ENCODE results near the gene RIPOR2. TPM values are rescaled to one million over a fixed set of nuclear protein-coding genes. Genes with fewer than 3 reads are reported as not detected.

Gene RIPOR2
- total and polyA plus RNA-seq, 7 experiments from 2014 or later: 246 to 813 (median 532) TPM

DNA sequence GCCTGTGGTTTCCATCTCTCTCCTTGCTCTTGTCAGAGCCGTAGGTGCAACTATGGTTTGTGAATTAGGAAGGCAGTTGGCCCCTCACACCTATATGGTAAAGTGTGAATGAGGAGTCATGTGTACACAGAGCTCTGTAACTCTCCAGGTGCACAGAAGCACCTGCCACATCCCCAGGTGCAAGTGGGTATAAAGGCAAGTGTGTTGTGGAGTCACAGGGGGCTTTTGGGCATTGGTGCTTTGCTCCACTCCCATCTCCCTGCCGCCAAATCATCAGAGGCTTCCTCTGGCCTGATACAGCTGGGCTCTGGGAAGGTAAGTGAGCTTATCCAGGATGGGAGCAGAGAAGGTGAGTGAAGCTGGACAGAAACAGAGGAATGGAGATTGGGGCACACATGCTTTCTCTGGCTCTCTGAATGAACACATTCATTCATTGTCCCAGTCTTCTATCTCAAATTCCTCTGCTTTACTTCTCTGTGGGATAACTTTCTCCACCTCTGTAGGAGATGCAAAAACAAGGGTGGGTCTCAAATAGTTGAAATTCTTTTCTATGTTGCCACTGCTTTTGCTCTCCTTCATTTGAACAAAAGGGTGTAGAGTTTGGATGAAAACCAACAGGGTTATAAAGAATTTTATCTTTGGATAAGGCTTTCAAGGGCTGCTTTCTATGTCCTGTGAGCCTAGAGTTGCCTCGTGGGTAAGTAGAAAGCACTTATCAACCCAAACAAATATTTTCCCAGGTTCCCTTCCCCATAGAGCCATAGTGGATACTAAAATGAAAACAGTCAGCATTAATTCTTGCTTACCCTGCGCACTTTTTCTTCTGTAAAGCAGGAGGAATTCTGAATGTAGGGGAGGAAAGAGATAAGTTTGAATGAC, 45.0 kb upstream of the RIPOR2 start:
- Histone ChIP-seq H3K4me1 (ENCODE audit: control insufficient read depth in 2 of 2, insufficient read depth in 2 of 2, low read length in 2 of 2) (peaks cover 23% of the 10 kb centered on the region in 2 donors), H3K27ac (ENCODE audit: low read depth, low read length) (no peak overlapping the region), H3K4me3 (ENCODE audit: low read length) (no peak overlapping the region), H3K9me3 (ENCODE audit: control insufficient read depth in 2 of 3, low read length in 3 of 3) (no peaks in the 10 kb centered on the region), H3K27me3 (ENCODE audit: control insufficient read depth in 2 of 2, insufficient read depth in 2 of 2, low read length in 2 of 2) (no peaks in the 10 kb centered on the region), H3K36me3 (ENCODE audit: control insufficient read depth in 2 of 3, insufficient read depth in 3 of 3, low read length in 3 of 3) (no peaks in the 10 kb centered on the region)
- ATAC-seq (no peak), DNase-seq (no peak)
- H3K4me3 Mint-ChIP-seq: peak overlapping the region in 3 of 10 donors; percentile 21 to 36 (median 29)
- peaks cover 0 to 17% (median 0%) of the 10 kb centered on the region in 5 donors for H3K36me3 Mint-ChIP-seq
- peaks cover 32 to 83% (median 67%) of the 10 kb centered on the region in 7 donors for H3K4me1 Mint-ChIP-seq
- peak overlapping the region in 5 of 9 donors; percentile 13 to 80 (median 62) for H3K27ac Mint-ChIP-seq
- ChIA-PET CTCF (interaction anchor here (1.2 to 2.8 kb wide), 5 partner anchors 11 to 47 kb away, joined by 3 to 20 read pairs (median 4); partner anchors contain the start of gene RIPOR2), POLR2A (interaction anchor here (0.7 to 55.8 kb wide), 5 partner anchors 10 to 48 kb away, joined by 3 to 1138 read pairs (median 45); partner anchors contain the start of gene RIPOR2)
- peaks cover 0 to 4% (median 0%) of the 10 kb centered on the region in 11 donors for H3K9me3 Mint-ChIP-seq
- intact Hi-C loops (cut with micrococcal nuclease): no loop called here
- H3K27me3 Mint-ChIP-seq: no peaks in the 10 kb centered on the region

DNA sequence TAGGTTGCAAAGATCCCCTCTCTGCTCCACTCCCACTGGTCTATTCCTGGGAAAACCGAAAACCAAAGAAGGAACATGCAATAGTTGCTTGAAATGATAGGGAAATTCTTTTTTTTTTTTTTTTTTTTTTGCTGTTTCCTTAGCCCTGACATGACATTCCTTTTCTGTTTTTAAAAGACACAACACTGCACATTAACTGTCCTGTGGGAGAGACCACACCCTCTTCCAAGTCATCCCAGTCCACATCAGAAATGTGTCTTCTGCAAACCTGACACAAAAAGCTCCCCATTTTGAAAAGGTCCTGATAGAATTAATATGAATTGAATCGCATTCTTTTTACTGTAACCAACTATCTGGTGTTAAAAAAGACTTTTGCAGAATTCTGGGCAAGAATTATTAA, 43.4 kb upstream of the RIPOR2 start:
- Histone ChIP-seq H3K36me3 (ENCODE audit: control insufficient read depth in 2 of 3, insufficient read depth in 3 of 3, low read length in 3 of 3) (no peaks in the 10 kb centered on the region), H3K4me1 (ENCODE audit: control insufficient read depth in 2 of 2, insufficient read depth in 2 of 2, low read length in 2 of 2) (peaks cover 23 to 27% of the 10 kb centered on the region in 2 donors), H3K4me3 (ENCODE audit: low read length) (no peak overlapping the region), H3K27ac (ENCODE audit: low read depth, low read length) (no peak overlapping the region), H3K27me3 (ENCODE audit: control insufficient read depth in 2 of 2, insufficient read depth in 2 of 2, low read length in 2 of 2) (no peaks in the 10 kb centered on the region), H3K9me3 (ENCODE audit: control insufficient read depth in 2 of 3, low read length in 3 of 3) (no peaks in the 10 kb centered on the region)
- peaks cover 0 to 4% (median 0%) of the 10 kb centered on the region in 11 donors for H3K9me3 Mint-ChIP-seq
- peak overlapping the region in 1 of 10 donors; percentile 6 for H3K4me3 Mint-ChIP-seq
- ATAC-seq: no peak
- DNase-seq: no peak
- intact Hi-C loops (cut with micrococcal nuclease): no loop called here
- H3K27ac Mint-ChIP-seq: peak overlapping the region in 5 of 9 donors; percentile 6 to 29 (median 23)
- ChIA-PET POLR2A (interaction anchor here (1.3 to 55.8 kb wide), 4 partner anchors 9 to 46 kb away, joined by 5 to 1138 read pairs (median 389); partner anchors contain the start of gene RIPOR2), CTCF (interaction anchor here (1.8 to 2.1 kb wide), 2 partner anchors 12 to 43 kb away, joined by 3 to 20 read pairs; partner anchors contain the start of gene RIPOR2)
- peaks cover 0 to 17% (median 0%) of the 10 kb centered on the region in 5 donors for H3K36me3 Mint-ChIP-seq
- no peaks in the 10 kb centered on the region for H3K27me3 Mint-ChIP-seq
- H3K4me1 Mint-ChIP-seq: peaks cover 38 to 80% (median 69%) of the 10 kb centered on the region in 7 donors

DNA sequence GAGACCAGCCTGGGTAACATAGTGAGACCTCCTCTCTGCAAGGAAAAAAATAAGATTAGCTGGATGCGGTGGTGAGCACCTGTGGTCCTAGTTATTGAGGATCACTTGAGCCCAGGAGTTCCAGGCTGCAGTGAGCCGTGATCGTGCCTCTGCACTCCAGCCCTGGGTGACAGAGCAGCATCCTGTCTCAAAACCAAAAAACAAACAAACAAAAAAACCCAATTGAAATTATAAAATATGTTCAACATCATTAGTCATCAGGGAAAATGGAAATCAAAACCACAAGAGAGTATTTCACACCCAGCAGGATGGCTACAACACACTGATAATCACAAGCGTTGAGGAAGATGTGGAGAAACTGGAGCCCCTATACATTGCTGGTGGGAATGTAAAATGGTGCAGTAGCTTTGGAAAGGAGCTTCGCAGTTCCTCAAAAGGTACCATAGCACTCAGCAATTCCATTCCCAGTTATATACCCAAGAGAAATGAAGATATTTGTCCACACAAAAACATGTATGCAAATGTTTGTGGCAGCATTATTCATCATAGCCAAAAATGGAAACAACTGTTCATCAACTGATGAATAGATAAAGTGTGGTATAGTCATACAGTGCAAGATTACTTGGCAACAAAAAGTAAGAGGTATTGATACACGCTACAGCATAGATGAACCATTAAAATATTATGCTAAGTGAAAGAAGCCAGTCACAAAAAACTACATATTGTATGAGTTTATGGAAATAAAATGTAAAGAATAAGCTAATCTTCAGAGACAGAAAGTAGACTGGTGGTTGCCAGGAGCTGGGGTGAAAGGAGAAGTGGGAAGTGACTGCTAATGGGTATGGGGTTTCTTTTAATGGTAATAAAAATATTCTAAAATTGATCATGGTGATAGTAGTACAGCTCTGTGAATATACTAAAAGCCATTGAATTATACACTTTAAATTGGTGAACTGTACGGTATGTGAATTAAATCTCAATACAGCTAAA, 38.7 kb upstream of the RIPOR2 start:
- CTCF ChIA-PET: interaction anchor here (0.6 to 1.4 kb wide), 6 partner anchors 9 to 54 kb away, joined by 3 to 6 read pairs (median 4); no protein-coding TSS in a partner anchor
- POLR2A ChIA-PET: interaction anchor here (0.8 to 55.8 kb wide), 6 partner anchors 10 to 41 kb away, joined by 3 to 1484 read pairs (median 30); partner anchors contain the start of gene RIPOR2
- H3K4me3 ChIP-seq (ENCODE audit: low read length): peak overlapping the region; percentile 6
- no peak overlapping the region for H3K27ac ChIP-seq (ENCODE audit: low read depth, low read length)
- no peaks in the 10 kb centered on the region for H3K9me3 ChIP-seq (ENCODE audit: control insufficient read depth in 2 of 3, low read length in 3 of 3)
- ATAC-seq (peak; percentile 73), DNase-seq (peak in 1 of 9 donors; percentile 40)
- H3K4me1 ChIP-seq (ENCODE audit: control insufficient read depth in 2 of 2, insufficient read depth in 2 of 2, low read length in 2 of 2): peaks cover 19 to 31% of the 10 kb centered on the region in 2 donors
- Mint-ChIP-seq H3K27ac (peak overlapping the region in 7 of 9 donors; percentile 1 to 90 (median 27)), H3K36me3 (peaks cover 0 to 35% (median 0%) of the 10 kb centered on the region in 5 donors), H3K27me3 (no peaks in the 10 kb centered on the region), H3K9me3 (peaks cover 0 to 8% (median 0%) of the 10 kb centered on the region in 11 donors), H3K4me1 (peaks cover 41 to 80% (median 72%) of the 10 kb centered on the region in 7 donors), H3K4me3 (peak overlapping the region in 3 of 10 donors; percentile 2 to 58 (median 20))
- no peaks in the 10 kb centered on the region for H3K36me3 ChIP-seq (ENCODE audit: control insufficient read depth in 2 of 3, insufficient read depth in 3 of 3, low read length in 3 of 3)
- H3K27me3 ChIP-seq (ENCODE audit: control insufficient read depth in 2 of 2, insufficient read depth in 2 of 2, low read length in 2 of 2): no peaks in the 10 kb centered on the region
- intact Hi-C loops (cut with micrococcal nuclease): loop anchor here (1.0 to 2.0 kb wide), 6 partner anchors 8 to 46 kb away; no protein-coding TSS in a partner anchor

DNA sequence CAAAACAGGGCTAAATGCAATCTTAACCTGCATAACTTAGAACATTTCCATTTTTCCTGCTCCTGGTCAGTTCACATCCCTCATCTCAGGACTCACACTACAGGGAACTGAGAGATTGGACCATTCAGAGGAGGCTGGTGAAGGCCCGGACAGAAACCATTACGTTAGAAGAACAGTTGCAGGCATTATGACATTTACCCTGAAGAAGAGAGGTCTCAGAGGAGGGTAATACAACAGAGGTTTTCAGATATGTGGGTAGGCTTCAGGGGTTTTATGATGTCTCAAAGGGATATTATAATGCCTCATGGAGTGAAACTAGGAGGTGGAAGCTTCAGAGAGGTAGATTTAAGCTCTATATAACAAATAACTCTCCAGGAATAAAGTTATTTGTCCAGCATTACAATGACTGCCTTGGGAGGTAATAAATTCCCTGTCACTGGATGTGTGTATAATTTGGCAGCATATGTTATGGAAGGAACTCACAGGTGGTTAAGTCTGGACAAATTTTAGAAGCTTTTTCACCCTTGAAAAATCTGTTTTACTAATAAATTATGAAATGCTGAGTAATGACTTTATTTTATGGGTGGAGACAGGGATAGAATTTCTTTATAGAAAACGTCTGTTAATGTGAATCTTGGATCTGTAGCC, 36.7 kb upstream of the RIPOR2 start:
- Histone ChIP-seq H3K27me3 (ENCODE audit: control insufficient read depth in 2 of 2, insufficient read depth in 2 of 2, low read length in 2 of 2) (no peaks in the 10 kb centered on the region), H3K36me3 (ENCODE audit: control insufficient read depth in 2 of 3, insufficient read depth in 3 of 3, low read length in 3 of 3) (no peaks in the 10 kb centered on the region), H3K4me3 (ENCODE audit: low read length) (no peak overlapping the region), H3K4me1 (ENCODE audit: control insufficient read depth in 2 of 2, insufficient read depth in 2 of 2, low read length in 2 of 2) (peaks cover 32 to 51% of the 10 kb centered on the region in 2 donors), H3K27ac (ENCODE audit: low read depth, low read length) (no peak overlapping the region), H3K9me3 (ENCODE audit: control insufficient read depth in 2 of 3, low read length in 3 of 3) (no peaks in the 10 kb centered on the region)
- peaks cover 0 to 8% (median 0%) of the 10 kb centered on the region in 11 donors for H3K9me3 Mint-ChIP-seq
- intact Hi-C loops (cut with micrococcal nuclease): no loop called here
- peaks cover 0 to 32% (median 0%) of the 10 kb centered on the region in 5 donors for H3K36me3 Mint-ChIP-seq
- CTCF ChIA-PET: interaction anchor here (0.8 to 2.6 kb wide), 3 partner anchors 18 to 39 kb away, joined by 3 to 10 read pairs (median 4); no protein-coding TSS in a partner anchor
- H3K4me3 Mint-ChIP-seq: peak overlapping the region in 1 of 10 donors; percentile 1
- ATAC-seq (no peak), DNase-seq (no peak)
- peaks cover 42 to 79% (median 76%) of the 10 kb centered on the region in 7 donors for H3K4me1 Mint-ChIP-seq
- POLR2A ChIA-PET: interaction anchor here (0.6 to 55.8 kb wide), 5 partner anchors 10 to 39 kb away, joined by 3 to 1484 read pairs (median 41); partner anchors contain the start of gene RIPOR2
- H3K27me3 Mint-ChIP-seq: no peaks in the 10 kb centered on the region
- H3K27ac Mint-ChIP-seq: peak overlapping the region in 3 of 9 donors; percentile 35 to 80 (median 71)

DNA sequence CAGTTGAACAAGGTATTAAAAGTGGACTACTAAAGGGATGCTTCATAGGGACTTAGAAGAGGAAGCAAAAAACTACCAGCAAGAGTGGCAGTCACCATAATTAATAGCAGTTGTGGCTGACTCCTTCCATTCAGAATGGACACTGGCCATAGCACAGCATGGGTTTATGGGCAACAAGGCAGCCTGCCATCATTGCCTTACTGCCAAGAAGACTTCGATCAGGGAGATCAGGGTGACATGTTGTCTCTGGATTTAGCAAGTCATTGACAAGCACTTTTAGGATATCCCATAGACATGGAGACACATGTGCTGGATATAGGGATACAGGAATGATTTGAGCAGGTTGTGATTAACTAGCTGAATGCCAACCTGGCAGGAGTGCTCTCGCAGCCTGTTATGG, 35.3 kb upstream of the RIPOR2 start:
- CTCF ChIA-PET: interaction anchor here (1.8 to 2.6 kb wide), 2 partner anchors 20 to 37 kb away, joined by 8 to 10 read pairs; no protein-coding TSS in a partner anchor
- H3K27ac Mint-ChIP-seq: peak overlapping the region in 2 of 9 donors; percentile 27 to 56

More for the DNA sequence above, 35.3 kb upstream of the RIPOR2 start:
- Mint-ChIP-seq H3K9me3 (peaks cover 0 to 10% (median 0%) of the 10 kb centered on the region in 11 donors), H3K4me3 (peak overlapping the region in 1 of 10 donors; percentile 24), H3K27me3 (no peaks in the 10 kb centered on the region), H3K36me3 (peaks cover 0 to 32% (median 4%) of the 10 kb centered on the region in 5 donors), H3K4me1 (peaks cover 44 to 88% (median 81%) of the 10 kb centered on the region in 7 donors)
- DNase-seq (no peak), ATAC-seq (no peak)
- Histone ChIP-seq H3K27me3 (ENCODE audit: control insufficient read depth in 2 of 2, insufficient read depth in 2 of 2, low read length in 2 of 2) (no peaks in the 10 kb centered on the region), H3K9me3 (ENCODE audit: control insufficient read depth in 2 of 3, low read length in 3 of 3) (no peaks in the 10 kb centered on the region), H3K4me1 (ENCODE audit: control insufficient read depth in 2 of 2, insufficient read depth in 2 of 2, low read length in 2 of 2) (peaks cover 32 to 65% of the 10 kb centered on the region in 2 donors), H3K4me3 (ENCODE audit: low read length) (no peak overlapping the region), H3K27ac (ENCODE audit: low read depth, low read length) (no peak overlapping the region), H3K36me3 (ENCODE audit: control insufficient read depth in 2 of 3, insufficient read depth in 3 of 3, low read length in 3 of 3) (no peaks in the 10 kb centered on the region)
- intact Hi-C loops (cut with micrococcal nuclease): no loop called here
- POLR2A ChIA-PET: interaction anchor here (7.5 to 55.8 kb wide), 3 partner anchors 16 to 38 kb away, joined by 41 to 1484 read pairs (median 1138); partner anchors contain the start of gene RIPOR2
